ENCODE data around the gene CFAP73. TPM values are rescaled to one million over a fixed set of nuclear protein-coding genes. Genes with fewer than 3 reads are reported as not detected.
"Not testable (repeated sequence)": the region's sequence is repeated elsewhere in the genome, so short reads cannot be mapped to it uniquely, and the experiment has no call there.

Gene CFAP73
- total RNA-seq, 2 donors from 2014 or later, result not detected

GRCh38 chr12:113115455-113116126, 33.9 kb upstream of the CFAP73 start:
- Histone ChIP-seq H3K27me3 (ENCODE audit: control insufficient read depth, insufficient read depth, low read length, poor library complexity, severe bottlenecking) (no peaks in the 10 kb centered on the region), H3K4me3 (ENCODE audit: low read length) (no peak overlapping the region), H3K27ac (ENCODE audit: low read depth, low read length) (no peak overlapping the region), H3K9ac (ENCODE audit: extremely low read depth, low read length, poor library complexity, severe bottlenecking) (no peak overlapping the region), H3K4me1 (ENCODE audit: control insufficient read depth, insufficient read depth, low read length) (no peaks in the 10 kb centered on the region), H3K9me3 (ENCODE audit: control insufficient read depth, low read length) (no peaks in the 10 kb centered on the region), H3K36me3 (ENCODE audit: control insufficient read depth, insufficient read depth, low read length) (no peaks in the 10 kb centered on the region)
- no peak overlapping the region for H3K27ac Mint-ChIP-seq
- H3K4me1 Mint-ChIP-seq, result peaks cover 2% of the 10 kb centered on the region
- 84 to 93% methylated on average over 18 to 22 of the region's 22 CpGs for WGBS, 2 experiments (ENCODE audit: insufficient coverage in 1 of 2, insufficient read length in 1 of 2)
- TF ChIP-seq CTCF (conservative IDR thresholded peaks at IDR 0.05), result no peak
- no peak for DNase-seq
- H3K4me3 Mint-ChIP-seq, result no peak overlapping the region
- H3K27me3 Mint-ChIP-seq (ENCODE audit: insufficient read depth), result no peaks in the 10 kb centered on the region
- no peaks in the 10 kb centered on the region for H3K36me3 Mint-ChIP-seq (ENCODE audit: low read depth)
- H3K9me3 Mint-ChIP-seq, result no peaks in the 10 kb centered on the region

GRCh38 chr12:113116875-113117274, 32.6 kb upstream of the CFAP73 start:
- Histone ChIP-seq H3K9me3 (ENCODE audit: control insufficient read depth, low read length) (no peaks in the 10 kb centered on the region), H3K27ac (ENCODE audit: low read depth, low read length) (no peak overlapping the region), H3K9ac (ENCODE audit: extremely low read depth, low read length, poor library complexity, severe bottlenecking) (no peak overlapping the region), H3K27me3 (ENCODE audit: control insufficient read depth, insufficient read depth, low read length, poor library complexity, severe bottlenecking) (no peaks in the 10 kb centered on the region), H3K4me1 (ENCODE audit: control insufficient read depth, insufficient read depth, low read length) (no peaks in the 10 kb centered on the region), H3K36me3 (ENCODE audit: control insufficient read depth, insufficient read depth, low read length) (no peaks in the 10 kb centered on the region), H3K4me3 (ENCODE audit: low read length) (no peak overlapping the region)
- peaks cover 2% of the 10 kb centered on the region for H3K4me1 Mint-ChIP-seq
- H3K36me3 Mint-ChIP-seq (ENCODE audit: low read depth), result no peaks in the 10 kb centered on the region
- H3K4me3 Mint-ChIP-seq, result no peak overlapping the region
- TF ChIP-seq CTCF (conservative IDR thresholded peaks at IDR 0.05), result no peak
- no peak overlapping the region for H3K27ac Mint-ChIP-seq
- H3K27me3 Mint-ChIP-seq (ENCODE audit: insufficient read depth), result no peaks in the 10 kb centered on the region
- DNase-seq, result no peak
- no peaks in the 10 kb centered on the region for H3K9me3 Mint-ChIP-seq
- WGBS, 2 experiments (ENCODE audit: insufficient coverage in 1 of 2, insufficient read length in 1 of 2), result 92 to 100% methylated on average over 1 to 6 of the region's 6 CpGs

DNA sequence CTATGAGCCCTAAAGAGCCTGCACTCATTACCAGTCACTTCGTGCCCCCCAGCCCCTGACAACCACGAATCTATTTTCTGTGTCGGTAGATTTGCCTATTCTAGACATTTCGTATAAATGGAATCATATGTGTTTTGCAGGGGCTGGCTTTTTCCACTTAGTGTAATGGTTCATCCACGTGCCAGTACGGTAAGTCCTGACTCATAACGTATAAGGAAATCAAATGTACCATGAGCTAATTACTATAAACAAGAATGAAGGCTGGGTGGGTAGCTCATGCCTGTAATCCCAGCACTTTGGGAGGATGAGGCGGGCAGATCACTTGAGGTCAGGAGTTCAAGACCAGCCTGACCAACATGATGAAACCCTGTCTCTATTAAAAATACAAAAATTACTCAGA, 31.8 kb upstream of the CFAP73 start:
- H3K27me3 Mint-ChIP-seq (ENCODE audit: insufficient read depth); H3K36me3 Mint-ChIP-seq (ENCODE audit: low read depth); DNase-seq; H3K9me3 ChIP-seq (ENCODE audit: control insufficient read depth, low read length); H3K27ac Mint-ChIP-seq; H3K36me3 ChIP-seq (ENCODE audit: control insufficient read depth, insufficient read depth, low read length); H3K4me1 Mint-ChIP-seq; H3K27ac ChIP-seq (ENCODE audit: low read depth, low read length); H3K27me3 ChIP-seq (ENCODE audit: control insufficient read depth, insufficient read depth, low read length, poor library complexity, severe bottlenecking); H3K9ac ChIP-seq (ENCODE audit: extremely low read depth, low read length, poor library complexity, severe bottlenecking); H3K4me1 ChIP-seq (ENCODE audit: control insufficient read depth, insufficient read depth, low read length); H3K9me3 Mint-ChIP-seq; H3K4me3 ChIP-seq (ENCODE audit: low read length); H3K4me3 Mint-ChIP-seq: not testable (repeated sequence)
- 90 to 98% methylated on average over 8 of the region's 8 CpGs for WGBS, 2 experiments (ENCODE audit: insufficient coverage in 1 of 2, insufficient read length in 1 of 2)

DNA sequence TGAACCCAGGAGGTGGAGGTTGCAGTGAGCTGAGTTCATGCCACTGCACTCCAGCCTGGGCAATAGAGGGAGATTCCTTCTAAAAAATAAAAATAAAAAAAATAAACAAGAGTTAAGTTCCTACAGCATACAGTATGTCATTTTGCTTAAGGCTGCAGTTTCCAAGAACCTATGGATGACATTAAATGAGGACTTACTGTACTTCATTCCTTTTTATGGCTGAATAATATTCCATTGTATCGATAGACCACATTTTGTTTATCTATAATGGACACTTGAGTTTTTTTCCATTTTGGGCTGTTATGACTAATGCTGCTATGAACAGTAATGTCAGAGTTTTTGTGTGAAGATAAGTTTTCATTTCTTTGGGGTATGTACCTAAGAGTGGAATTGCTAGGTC, 31.4 kb upstream of the CFAP73 start:
- no peaks in the 10 kb centered on the region for H3K27me3 Mint-ChIP-seq (ENCODE audit: insufficient read depth)
- DNase-seq, result no peak
- H3K27ac Mint-ChIP-seq, result no peak overlapping the region
- WGBS, 2 experiments (ENCODE audit: insufficient coverage in 1 of 2, insufficient read length in 1 of 2), result 100% methylated on average over 1 of the region's 1 CpG; no CpG with 5 or more reads in 1 of the 2 experiments
- no peak overlapping the region for H3K9ac ChIP-seq (ENCODE audit: extremely low read depth, low read length, poor library complexity, severe bottlenecking)
- H3K9me3 Mint-ChIP-seq, result peaks cover 10% of the 10 kb centered on the region
- H3K4me1 ChIP-seq (ENCODE audit: control insufficient read depth, insufficient read depth, low read length), result no peaks in the 10 kb centered on the region
- no peaks in the 10 kb centered on the region for H3K36me3 ChIP-seq (ENCODE audit: control insufficient read depth, insufficient read depth, low read length)
- no peak overlapping the region for H3K4me3 Mint-ChIP-seq
- no peak overlapping the region for H3K4me3 ChIP-seq (ENCODE audit: low read length)
- TF ChIP-seq CTCF (conservative IDR thresholded peaks at IDR 0.05), result no peak
- no peak overlapping the region for H3K27ac ChIP-seq (ENCODE audit: low read depth, low read length)
- no peaks in the 10 kb centered on the region for H3K4me1 Mint-ChIP-seq
- no peaks in the 10 kb centered on the region for H3K27me3 ChIP-seq (ENCODE audit: control insufficient read depth, insufficient read depth, low read length, poor library complexity, severe bottlenecking)
- peaks cover 1% of the 10 kb centered on the region for H3K36me3 Mint-ChIP-seq (ENCODE audit: low read depth)
- no peaks in the 10 kb centered on the region for H3K9me3 ChIP-seq (ENCODE audit: control insufficient read depth, low read length)

Measured in endodermal cell (in vitro differentiated cells).